ENCODE data around the gene EDEM1.

EDEM1 gene

GRCh38 chr3:5186089-5186857 lies 1.2 kb upstream of the EDEM1 start:
- Histone ChIP-seq H3K36me3 (ENCODE audit: insufficient read depth, low read length) (peaks cover 36% of the 10 kb centered on the region), H4K20me1 (ENCODE audit: insufficient read depth, low read length) (peaks cover 19% of the 10 kb centered on the region), H3K27me3 (ENCODE audit: insufficient read depth, low read length, poor library complexity) (no peaks in the 10 kb centered on the region), H3K79me2 (ENCODE audit: insufficient read depth, low read length) (peaks cover 77% of the 10 kb centered on the region), H3K9ac (ENCODE audit: low read depth, low read length) (peak overlapping the region; percentile 99), H3K4me2 (ENCODE audit: insufficient read depth, low read length) (peak overlapping the region; percentile 94), H3K27ac (ENCODE audit: low read length) (peak overlapping the region; percentile 94), H3K9me3 (ENCODE audit: insufficient read depth, low read length, severe bottlenecking) (no peaks in the 10 kb centered on the region), H3K4me1 (ENCODE audit: insufficient read depth, low read length) (peaks cover 66% of the 10 kb centered on the region), H2AFZ (ENCODE audit: low read depth, low read length) (no peak overlapping the region), H3K4me3 (ENCODE audit: low read depth in 1 of 2, low read length in 2 of 2) (peak overlapping the region in 1 of 2 experiments; percentile 88; a peak in 2 of 4 replicates)
- TF ChIP-seq EZH2 (IDR thresholded peaks at IDR 0.05; ENCODE audit: borderline replicate concordance, low read depth, low read length, severe bottlenecking) (no peak), CTCF (IDR thresholded peaks at IDR 0.05; ENCODE audit: borderline replicate concordance, extremely low read depth, low read length, poor library complexity, severe bottlenecking) (no peak)
- ATAC-seq (ENCODE audit: insufficient read depth, low read depth) (no peak), DNase-seq (no peak)

- no peak for TF ChIP-seq EZH2 (IDR thresholded peaks at IDR 0.05; ENCODE audit: borderline replicate concordance, low read depth, low read length, severe bottlenecking)
- no peak for TF ChIP-seq CTCF (IDR thresholded peaks at IDR 0.05; ENCODE audit: borderline replicate concordance, extremely low read depth, low read length, poor library complexity, severe bottlenecking)
- Histone ChIP-seq H3K9me3 (ENCODE audit: insufficient read depth, low read length, severe bottlenecking) (no peaks in the 10 kb centered on the region), H3K79me2 (ENCODE audit: insufficient read depth, low read length) (peaks cover 82% of the 10 kb centered on the region), H4K20me1 (ENCODE audit: insufficient read depth, low read length) (peaks cover 19% of the 10 kb centered on the region), H3K9ac (ENCODE audit: low read depth, low read length) (peak overlapping the region; percentile 99), H3K4me3 (ENCODE audit: low read depth in 1 of 2, low read length in 2 of 2) (peak overlapping the region; percentile 76 to 88), H3K36me3 (ENCODE audit: insufficient read depth, low read length) (peaks cover 42% of the 10 kb centered on the region), H3K27ac (ENCODE audit: low read length) (peak overlapping the region; percentile 94), H2AFZ (ENCODE audit: low read depth, low read length) (peak overlapping the region; percentile 76), H3K4me1 (ENCODE audit: insufficient read depth, low read length) (peaks cover 66% of the 10 kb centered on the region), H3K4me2 (ENCODE audit: insufficient read depth, low read length) (peak overlapping the region; percentile 94), H3K27me3 (ENCODE audit: insufficient read depth, low read length, poor library complexity) (no peaks in the 10 kb centered on the region)
- no peak for ATAC-seq (ENCODE audit: insufficient read depth, low read depth)
- DNase-seq, result no peak
Observed at GRCh38 chr3:5186858-5187155, 700 bp upstream of the EDEM1 start.

- Histone ChIP-seq H3K9ac (ENCODE audit: low read depth, low read length) (peak overlapping the region; percentile 99), H2AFZ (ENCODE audit: low read depth, low read length) (peak overlapping the region; percentile 8; the same call in 1 of the 2 replicates), H3K4me2 (ENCODE audit: insufficient read depth, low read length) (peak overlapping the region; percentile 94), H3K9me3 (ENCODE audit: insufficient read depth, low read length, severe bottlenecking) (no peaks in the 10 kb centered on the region), H3K4me1 (ENCODE audit: insufficient read depth, low read length) (peaks cover 66% of the 10 kb centered on the region), H4K20me1 (ENCODE audit: insufficient read depth, low read length) (peaks cover 19% of the 10 kb centered on the region), H3K79me2 (ENCODE audit: insufficient read depth, low read length) (peaks cover 85% of the 10 kb centered on the region), H3K27me3 (ENCODE audit: insufficient read depth, low read length, poor library complexity) (no peaks in the 10 kb centered on the region), H3K4me3 (ENCODE audit: low read depth in 1 of 2, low read length in 2 of 2) (peak overlapping the region; percentile 76 to 88), H3K36me3 (ENCODE audit: insufficient read depth, low read length) (peaks cover 53% of the 10 kb centered on the region), H3K27ac (ENCODE audit: low read length) (peak overlapping the region; percentile 98)
- DNase-seq (peak; percentile 49), ATAC-seq (ENCODE audit: insufficient read depth, low read depth) (peak; percentile 12)
- TF ChIP-seq CTCF (IDR thresholded peaks at IDR 0.05; ENCODE audit: borderline replicate concordance, extremely low read depth, low read length, poor library complexity, severe bottlenecking) (no peak), EZH2 (IDR thresholded peaks at IDR 0.05; ENCODE audit: borderline replicate concordance, low read depth, low read length, severe bottlenecking) (no peak)
Observed at GRCh38 chr3:5187920-5188418, 462 bp downstream of the EDEM1 start.
